ENCODE measurements around the gene CFAP157.

CFAP157 gene

DNA sequence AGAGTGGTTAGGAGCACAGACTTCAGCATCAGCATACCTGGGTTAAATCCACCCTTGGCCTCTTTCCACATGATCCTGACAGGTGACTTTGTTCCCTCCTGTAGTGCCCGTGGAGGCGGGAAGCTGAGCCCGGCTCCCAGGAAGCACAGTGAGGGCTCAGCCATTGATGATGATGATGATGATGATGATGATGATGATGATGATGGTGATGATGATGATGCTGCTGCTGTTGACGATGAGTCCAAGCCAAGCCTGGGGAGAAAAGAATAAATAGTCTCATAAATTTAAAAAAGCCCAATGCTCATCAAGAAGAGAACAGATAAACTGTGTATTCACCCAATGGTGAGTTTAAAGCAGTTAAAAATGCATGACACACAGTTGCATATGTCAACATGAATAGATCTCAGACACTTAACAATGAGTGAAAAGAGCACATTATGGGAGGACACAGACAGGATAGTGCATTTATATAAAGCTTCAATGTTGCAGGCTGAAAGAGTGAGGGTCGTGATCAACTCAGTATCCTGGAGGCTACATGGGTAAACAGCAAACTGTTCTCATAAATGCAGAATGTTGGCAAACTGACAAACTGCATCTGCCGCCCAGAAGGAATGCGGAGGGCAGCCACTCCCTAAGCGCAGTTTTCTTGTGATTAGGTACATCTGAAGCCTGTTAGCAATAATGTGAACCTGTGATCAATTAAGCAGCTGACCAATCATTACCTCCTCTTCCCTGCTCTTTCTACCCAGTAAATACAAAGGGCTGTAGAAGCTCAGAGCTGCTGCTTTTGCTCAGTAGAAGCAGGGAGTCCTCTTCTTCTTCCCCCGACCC, 11.7 kb upstream of the CFAP157 start:
- H3K9ac ChIP-seq (ENCODE audit: low read depth, low read length), result no peak overlapping the region
- peaks cover under 1% of the 10 kb centered on the region; the same call in 1 of the 2 replicates for H3K36me3 ChIP-seq (ENCODE audit: insufficient read depth, low read length)
- 88% methylated on average over 9 of the region's 9 CpGs for WGBS

DNA sequence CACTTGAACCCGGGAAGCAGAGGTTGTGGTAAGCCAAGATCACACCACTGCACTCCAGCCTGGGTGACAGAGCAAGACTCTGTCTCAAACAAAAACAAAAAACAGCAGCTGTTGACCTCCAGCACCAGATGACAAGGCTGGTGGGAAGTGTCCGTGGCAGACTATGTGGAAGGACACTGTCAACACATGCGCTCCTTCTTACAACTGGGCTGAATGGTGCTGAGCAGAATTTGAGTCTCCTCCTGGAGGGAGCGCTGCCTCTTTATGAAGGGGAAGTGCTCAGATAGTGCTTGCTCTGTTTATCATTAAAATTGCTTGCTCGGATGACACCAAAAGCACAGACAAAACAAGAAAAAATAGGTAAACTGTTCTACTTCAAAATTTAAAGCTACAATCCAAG, 9.2 kb upstream of the CFAP157 start:
- Histone ChIP-seq H3K9ac (ENCODE audit: low read depth, low read length) (no peak overlapping the region), H3K4me3 (ENCODE audit: low read length) (no peak overlapping the region), H3K9me3 (ENCODE audit: insufficient read depth, low read depth, low read length) (no peaks in the 10 kb centered on the region), H3K27ac (ENCODE audit: low read depth, low read length) (no peak overlapping the region), H3K36me3 (ENCODE audit: insufficient read depth, low read length) (no peaks in the 10 kb centered on the region), H3K4me1 (ENCODE audit: insufficient read depth, low read length) (no peaks in the 10 kb centered on the region), H3K27me3 (ENCODE audit: insufficient read depth, low read length) (no peaks in the 10 kb centered on the region)
- 88% methylated on average over 5 of the region's 5 CpGs for WGBS

More for the DNA sequence above, 11.7 kb upstream of the CFAP157 start:
- Histone ChIP-seq H3K4me3 (ENCODE audit: low read length) (no peak overlapping the region), H3K9me3 (ENCODE audit: insufficient read depth, low read depth, low read length) (no peaks in the 10 kb centered on the region), H3K27ac (ENCODE audit: low read depth, low read length) (no peak overlapping the region), H3K27me3 (ENCODE audit: insufficient read depth, low read length) (no peaks in the 10 kb centered on the region), H3K4me1 (ENCODE audit: insufficient read depth, low read length) (no peaks in the 10 kb centered on the region)

GRCh38 chr9:127698386-127698785, 8.4 kb upstream of the CFAP157 start:
- Histone ChIP-seq H3K27me3 (ENCODE audit: insufficient read depth, low read length) (no peaks in the 10 kb centered on the region), H3K9me3 (ENCODE audit: insufficient read depth, low read depth, low read length) (no peaks in the 10 kb centered on the region), H3K4me1 (ENCODE audit: insufficient read depth, low read length) (no peaks in the 10 kb centered on the region), H3K36me3 (ENCODE audit: insufficient read depth, low read length) (no peaks in the 10 kb centered on the region), H3K4me3 (ENCODE audit: low read length) (peak overlapping the region; percentile 55; the same call in 1 of the 2 replicates), H3K9ac (ENCODE audit: low read depth, low read length) (no peak overlapping the region), H3K27ac (ENCODE audit: low read depth, low read length) (no peak overlapping the region)
- 94% methylated on average over 5 of the region's 5 CpGs for WGBS

- 41% methylated on average over 41 of the region's 41 CpGs for WGBS
- H3K4me3 ChIP-seq (ENCODE audit: low read length), result peak overlapping the region; percentile 55
- H3K27ac ChIP-seq (ENCODE audit: low read depth, low read length), result no peak overlapping the region; the same call in 1 of the 2 replicates
- H3K9me3 ChIP-seq (ENCODE audit: insufficient read depth, low read depth, low read length), result no peaks in the 10 kb centered on the region
- H3K27me3 ChIP-seq (ENCODE audit: insufficient read depth, low read length), result no peaks in the 10 kb centered on the region
- H3K36me3 ChIP-seq (ENCODE audit: insufficient read depth, low read length), result no peaks in the 10 kb centered on the region
- no peaks in the 10 kb centered on the region for H3K4me1 ChIP-seq (ENCODE audit: insufficient read depth, low read length)
- peak overlapping the region; percentile 52; the same call in 1 of the 2 replicates for H3K9ac ChIP-seq (ENCODE audit: low read depth, low read length)
These were observed 7.7 kb upstream of the CFAP157 start for GRCh38 chr9:127698985-127699670.

DNA sequence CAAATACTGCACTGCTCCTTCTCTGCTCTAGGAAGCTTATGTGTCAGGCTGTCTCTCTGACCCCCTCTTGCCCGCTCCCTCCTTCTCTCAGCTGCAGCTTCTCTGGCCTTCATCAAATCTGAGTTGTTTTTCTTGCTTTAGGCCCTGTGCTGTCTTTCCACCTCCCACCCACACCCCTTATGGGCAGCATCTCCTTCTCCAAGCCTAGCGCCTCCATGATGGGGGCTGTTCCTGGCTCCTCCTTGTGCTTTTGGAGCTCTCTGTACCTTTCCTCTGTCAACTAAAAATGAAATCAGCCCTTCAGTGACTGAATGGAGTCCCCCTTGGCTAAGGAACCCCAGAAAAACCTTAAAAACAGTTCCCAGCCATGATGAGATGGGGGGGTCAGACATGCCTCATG, 6.6 kb upstream of the CFAP157 start:
- no peaks in the 10 kb centered on the region for H3K27me3 ChIP-seq (ENCODE audit: insufficient read depth, low read length)
- H3K9me3 ChIP-seq (ENCODE audit: insufficient read depth, low read depth, low read length), result no peaks in the 10 kb centered on the region
- H3K4me3 ChIP-seq (ENCODE audit: low read length), result no peak overlapping the region
- no peaks in the 10 kb centered on the region for H3K4me1 ChIP-seq (ENCODE audit: insufficient read depth, low read length)
- no peaks in the 10 kb centered on the region for H3K36me3 ChIP-seq (ENCODE audit: insufficient read depth, low read length)
- H3K9ac ChIP-seq (ENCODE audit: low read depth, low read length), result no peak overlapping the region
- WGBS, result 94% methylated on average over 2 of the region's 2 CpGs
- no peak overlapping the region for H3K27ac ChIP-seq (ENCODE audit: low read depth, low read length)

- Histone ChIP-seq H3K36me3 (ENCODE audit: insufficient read depth, low read length) (no peaks in the 10 kb centered on the region), H3K4me3 (ENCODE audit: low read length) (no peak overlapping the region), H3K27ac (ENCODE audit: low read depth, low read length) (no peak overlapping the region), H3K9me3 (ENCODE audit: insufficient read depth, low read depth, low read length) (no peaks in the 10 kb centered on the region), H3K4me1 (ENCODE audit: insufficient read depth, low read length) (no peaks in the 10 kb centered on the region), H3K9ac (ENCODE audit: low read depth, low read length) (no peak overlapping the region), H3K27me3 (ENCODE audit: insufficient read depth, low read length) (no peaks in the 10 kb centered on the region)
- WGBS, result 81% methylated on average over 5 of the region's 5 CpGs
These were observed 6.1 kb upstream of the CFAP157 start for GRCh38 chr9:127700594-127701255.

DNA sequence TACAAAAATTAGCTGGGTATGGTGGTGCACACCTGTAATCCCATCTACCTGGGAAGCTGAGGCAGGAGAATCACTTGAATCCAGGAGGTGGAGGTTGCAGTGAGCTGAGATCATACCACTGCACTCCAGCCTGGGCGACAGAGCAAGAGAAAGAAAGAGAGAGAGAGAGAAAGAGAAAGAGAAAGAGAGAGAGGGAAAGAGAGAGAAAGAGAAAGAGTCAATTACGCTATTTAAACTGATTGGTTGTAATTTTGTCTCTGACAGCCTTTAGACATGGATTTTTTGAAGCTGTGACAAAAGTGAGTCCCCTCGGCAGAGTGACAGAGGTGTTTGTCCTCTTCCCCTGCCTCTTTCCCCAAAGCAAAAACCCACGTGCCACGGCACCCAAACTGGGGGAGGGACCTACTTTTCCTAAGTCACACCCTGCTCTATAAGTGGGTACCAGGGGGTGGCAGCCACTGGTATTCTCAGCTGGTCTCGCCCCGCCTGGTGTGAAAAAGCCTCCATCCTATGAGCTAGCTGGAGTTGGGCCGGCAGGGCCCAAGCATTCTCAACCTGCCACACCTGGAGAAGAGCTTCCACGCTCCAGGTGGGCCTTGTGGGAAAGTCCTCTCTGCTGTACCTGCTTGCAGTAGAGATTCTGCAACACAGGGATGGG, 3.4 kb upstream of the CFAP157 start:
- no peak overlapping the region for H3K27ac ChIP-seq (ENCODE audit: low read depth, low read length)
- H3K9ac ChIP-seq (ENCODE audit: low read depth, low read length), result no peak overlapping the region
- H3K27me3 ChIP-seq (ENCODE audit: insufficient read depth, low read length), result no peaks in the 10 kb centered on the region
- no peaks in the 10 kb centered on the region for H3K36me3 ChIP-seq (ENCODE audit: insufficient read depth, low read length)
- H3K4me1 ChIP-seq (ENCODE audit: insufficient read depth, low read length), result no peaks in the 10 kb centered on the region
- no peaks in the 10 kb centered on the region for H3K9me3 ChIP-seq (ENCODE audit: insufficient read depth, low read depth, low read length)
- H3K4me3 ChIP-seq (ENCODE audit: low read length), result no peak overlapping the region
- WGBS, result 84% methylated on average over 9 of the region's 9 CpGs

GRCh38 chr9:127705577-127706379, 1.0 kb upstream of the CFAP157 start:
- H3K36me3 ChIP-seq (ENCODE audit: insufficient read depth, low read length), result no peaks in the 10 kb centered on the region
- WGBS, result 86% methylated on average over 12 of the region's 12 CpGs

DNA sequence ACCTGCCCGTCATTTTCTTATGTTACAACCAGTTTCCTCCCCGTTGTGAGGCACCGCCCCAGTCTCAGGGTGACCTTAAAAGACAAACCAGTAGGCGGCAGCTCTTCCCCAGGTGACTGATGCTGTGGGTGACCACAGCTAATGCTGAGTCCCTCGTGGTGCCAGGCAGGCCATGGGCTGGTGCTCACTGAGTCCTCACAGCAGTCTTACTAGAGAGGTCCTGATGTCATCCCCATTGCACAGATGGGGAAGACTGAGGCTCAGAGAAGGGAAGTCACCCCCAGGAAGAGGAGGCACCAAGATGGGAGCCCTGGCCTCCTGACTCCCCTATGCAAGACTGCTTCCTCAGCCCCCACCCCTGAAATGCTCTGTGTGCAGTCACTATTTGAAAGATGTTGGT, 978 bp downstream of the CFAP157 start:
- no peaks in the 10 kb centered on the region for H3K9me3 ChIP-seq (ENCODE audit: insufficient read depth, low read depth, low read length)
- no peak overlapping the region for H3K9ac ChIP-seq (ENCODE audit: low read depth, low read length)
- 0 out of 2 replicates have a peak, but pooled peaks cover 5% of the 10 kb centered on the region for H3K4me1 ChIP-seq (ENCODE audit: insufficient read depth, low read length)
- H3K27ac ChIP-seq (ENCODE audit: low read depth, low read length), result no peak overlapping the region
- H3K36me3 ChIP-seq (ENCODE audit: insufficient read depth, low read length), result no peaks in the 10 kb centered on the region
- no peaks in the 10 kb centered on the region for H3K27me3 ChIP-seq (ENCODE audit: insufficient read depth, low read length)
- H3K4me3 ChIP-seq (ENCODE audit: low read length), result no peak overlapping the region
- WGBS, result 71% methylated on average over 5 of the region's 5 CpGs

More at GRCh38 chr9:127705577-127706379, 1.0 kb upstream of the CFAP157 start:
- no peaks in the 10 kb centered on the region for H3K4me1 ChIP-seq (ENCODE audit: insufficient read depth, low read length)
- H3K9me3 ChIP-seq (ENCODE audit: insufficient read depth, low read depth, low read length), result no peaks in the 10 kb centered on the region
- H3K27ac ChIP-seq (ENCODE audit: low read depth, low read length), result no peak overlapping the region
- H3K9ac ChIP-seq (ENCODE audit: low read depth, low read length), result no peak overlapping the region
- no peak overlapping the region for H3K4me3 ChIP-seq (ENCODE audit: low read length)
- H3K27me3 ChIP-seq (ENCODE audit: insufficient read depth, low read length), result no peaks in the 10 kb centered on the region

GRCh38 chr9:127708952-127709587, 2.3 kb downstream of the CFAP157 start:
- 91% methylated on average over 8 of the region's 8 CpGs for WGBS
- Histone ChIP-seq H3K9me3 (ENCODE audit: insufficient read depth, low read depth, low read length) (no peaks in the 10 kb centered on the region), H3K9ac (ENCODE audit: low read depth, low read length) (no peak overlapping the region), H3K27me3 (ENCODE audit: insufficient read depth, low read length) (no peaks in the 10 kb centered on the region), H3K4me3 (ENCODE audit: low read length) (no peak overlapping the region), H3K27ac (ENCODE audit: low read depth, low read length) (no peak overlapping the region), H3K4me1 (ENCODE audit: insufficient read depth, low read length) (0 out of 2 replicates have a peak, but pooled peaks cover 5% of the 10 kb centered on the region), H3K36me3 (ENCODE audit: insufficient read depth, low read length) (no peaks in the 10 kb centered on the region)

All from HUES64 (cell line).